ENCODE data around the gene GDPD5.
A peak's percentile ranks its signal among the peaks of the same experiment; 100 is the strongest.

The GDPD5 gene

DNA sequence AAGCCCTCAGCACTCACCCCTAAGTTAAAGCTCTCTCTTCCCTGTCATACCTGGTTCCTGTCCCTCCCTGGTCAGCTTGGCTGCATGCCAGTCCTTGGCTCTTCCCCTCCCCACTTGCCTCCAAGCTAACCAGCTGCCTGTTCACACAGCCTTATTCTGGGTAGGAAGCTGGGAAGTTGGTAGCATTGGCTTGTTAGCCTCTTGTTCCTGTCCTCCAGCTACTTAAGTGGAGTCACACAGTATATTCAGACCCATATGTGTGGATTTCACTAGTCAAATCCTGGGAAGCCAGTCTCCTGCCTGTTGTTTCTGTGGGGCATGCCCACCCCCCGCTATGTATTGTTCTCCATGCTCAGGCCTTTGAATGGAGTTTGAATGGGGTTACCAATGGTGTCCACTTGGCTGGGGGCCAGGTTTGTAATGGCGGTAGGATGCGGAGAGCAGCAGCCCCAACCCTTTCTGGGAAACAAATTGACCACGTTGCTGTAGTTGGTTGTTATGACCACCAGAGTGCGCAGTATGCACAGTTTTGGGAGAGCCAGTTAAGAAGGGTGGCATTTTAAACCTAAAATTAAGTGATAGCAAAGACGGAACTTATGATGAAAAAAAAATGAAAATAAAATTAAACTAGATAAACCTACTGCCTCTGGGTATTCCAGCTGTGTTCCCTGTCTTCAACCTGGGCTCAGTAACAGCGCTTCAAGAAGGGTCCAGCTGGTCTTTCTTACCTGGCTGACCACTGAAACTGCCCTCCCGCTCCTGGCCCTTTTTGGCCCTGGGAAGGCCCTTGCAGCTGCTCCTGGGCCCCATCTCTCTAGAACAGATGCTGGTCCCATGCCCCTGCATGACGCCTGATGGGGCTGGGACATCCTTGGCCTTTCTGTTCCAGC is 137.1 kb downstream of the GDPD5 start:
- DNase-seq, result peak; percentile 82

DNA sequence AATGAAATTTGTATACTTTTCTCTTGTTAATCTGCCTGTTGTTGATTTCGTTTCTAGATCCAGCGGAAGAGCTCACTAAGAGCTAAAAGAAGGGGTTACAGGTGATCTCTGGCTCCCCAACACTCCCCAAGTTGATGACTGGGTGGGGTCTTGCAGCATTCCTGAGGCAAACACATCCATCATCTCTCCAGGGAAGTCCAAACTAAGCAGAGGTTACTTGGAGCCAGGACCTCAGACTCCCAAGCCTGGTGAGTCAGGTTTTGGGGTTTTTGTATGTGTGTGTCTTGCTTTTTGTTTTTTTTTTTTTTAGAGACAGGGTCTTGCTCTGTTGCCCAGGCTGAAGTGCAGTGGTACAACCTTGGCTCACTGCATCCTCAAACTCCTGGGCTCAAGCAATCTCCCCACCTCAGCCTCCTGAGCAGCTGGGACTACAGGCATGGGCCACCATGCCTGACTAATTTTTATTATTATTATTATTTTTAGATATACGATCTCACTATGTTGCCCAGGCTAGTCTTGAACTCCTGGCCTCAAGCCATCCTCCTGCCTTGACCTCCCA is 137.9 kb downstream of the GDPD5 start:
- no peak for DNase-seq

DNA sequence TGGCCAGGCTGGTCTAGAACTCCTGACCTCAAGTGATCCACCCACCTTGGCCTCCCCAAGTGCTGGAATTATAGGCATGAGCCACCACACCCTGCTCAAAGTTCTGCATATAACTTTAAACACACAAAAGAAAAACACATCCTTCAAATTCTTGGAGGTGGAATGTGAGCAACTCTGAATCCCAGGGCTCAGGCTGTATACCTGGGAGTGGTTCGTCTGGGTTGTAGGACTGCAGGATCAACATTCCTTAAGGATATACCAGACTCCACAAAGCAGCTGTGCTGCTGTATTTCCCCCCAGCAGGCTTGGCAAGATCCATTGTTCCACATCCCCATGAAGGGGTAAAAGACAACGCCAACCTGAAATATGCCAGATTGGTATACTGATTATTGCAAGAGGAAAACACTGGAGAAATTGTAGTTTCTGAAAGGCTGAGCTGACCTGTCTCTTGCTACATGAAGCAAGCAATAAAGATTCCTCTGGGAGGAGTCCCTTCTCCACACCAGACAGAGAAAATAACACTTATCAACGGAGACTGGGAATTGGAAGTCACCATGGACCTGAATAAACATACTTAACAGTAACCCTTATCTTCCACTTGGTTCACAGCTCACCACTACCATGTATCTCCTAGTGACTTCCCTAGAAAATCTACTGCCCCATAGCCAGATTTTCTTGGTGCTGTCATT is 138.7 kb downstream of the GDPD5 start:
- DNase-seq, result peak; percentile 49
